Adrenal gland (tissue), 5 donors: ENCODE data around the gene SPAG7.
"Not testable (repeated sequence)": the region's sequence is repeated elsewhere in the genome, so short reads cannot be mapped to it uniquely, and the experiment has no call there.

Source experiments
- POLR2A ChIP-seq, 2 donors: fragments of 450-650 bp; IDR thresholded peaks; one replicate each; pipeline ENCODE4 v1.6.1; 2017; ENCODE audit warnings: antibody characterized with exemption in 2 of 2, mild to moderate bottlenecking in 2 of 2, moderate library complexity in 1 of 2
- TF ChIP-seq, protein P1 (sequence below), 6 experiments: fragments of 450-650 bp in 4 of 6; fragments of 200-600 bp in 2 of 6; sonication (generic) in 1 of 6; IDR thresholded peaks; 1 replicate in 5 of 6; 2 replicates in 1 of 6; pipeline versions ENCODE4 v1.5.1 to v1.8.0; 2016 to 2021; ENCODE audit warnings: antibody characterized with exemption in 6 of 6, mild to moderate bottlenecking in 2 of 6, moderate library complexity in 1 of 6
- donor health status: DM: no; HTN: no; CAD: no.

DNA sequence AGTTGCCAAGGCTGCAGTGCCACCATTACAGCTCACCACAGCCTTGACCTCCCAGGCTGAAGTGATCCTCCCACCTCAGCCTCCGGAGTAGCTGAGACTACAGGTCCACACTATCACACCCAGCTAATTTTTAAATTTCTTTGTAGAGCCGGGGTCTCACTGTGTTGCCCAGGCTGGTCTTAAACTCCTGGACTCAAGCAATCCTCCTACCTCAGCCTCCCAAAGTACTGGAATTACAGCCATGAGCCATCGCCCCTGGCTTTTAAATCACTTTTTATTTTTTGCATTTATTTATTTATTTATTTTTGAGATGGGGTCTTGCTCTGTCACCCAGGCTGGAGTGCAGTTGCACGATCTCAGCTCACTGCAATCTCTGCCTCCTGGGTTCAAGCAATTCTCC, 53.1 kb downstream of the SPAG7 start:
- TF ChIP-seq, protein P1, sequence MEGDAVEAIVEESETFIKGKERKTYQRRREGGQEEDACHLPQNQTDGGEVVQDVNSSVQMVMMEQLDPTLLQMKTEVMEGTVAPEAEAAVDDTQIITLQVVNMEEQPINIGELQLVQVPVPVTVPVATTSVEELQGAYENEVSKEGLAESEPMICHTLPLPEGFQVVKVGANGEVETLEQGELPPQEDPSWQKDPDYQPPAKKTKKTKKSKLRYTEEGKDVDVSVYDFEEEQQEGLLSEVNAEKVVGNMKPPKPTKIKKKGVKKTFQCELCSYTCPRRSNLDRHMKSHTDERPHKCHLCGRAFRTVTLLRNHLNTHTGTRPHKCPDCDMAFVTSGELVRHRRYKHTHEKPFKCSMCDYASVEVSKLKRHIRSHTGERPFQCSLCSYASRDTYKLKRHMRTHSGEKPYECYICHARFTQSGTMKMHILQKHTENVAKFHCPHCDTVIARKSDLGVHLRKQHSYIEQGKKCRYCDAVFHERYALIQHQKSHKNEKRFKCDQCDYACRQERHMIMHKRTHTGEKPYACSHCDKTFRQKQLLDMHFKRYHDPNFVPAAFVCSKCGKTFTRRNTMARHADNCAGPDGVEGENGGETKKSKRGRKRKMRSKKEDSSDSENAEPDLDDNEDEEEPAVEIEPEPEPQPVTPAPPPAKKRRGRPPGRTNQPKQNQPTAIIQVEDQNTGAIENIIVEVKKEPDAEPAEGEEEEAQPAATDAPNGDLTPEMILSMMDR (IDR thresholded peaks at IDR 0.05): not testable (repeated sequence)
- not testable (repeated sequence) for TF ChIP-seq POLR2A (IDR thresholded peaks at IDR 0.05)
